NCI-H526 (cell line): ENCODE data around the gene H2AZ2.
A peak's percentile ranks its signal among the peaks of the same experiment; 100 is the strongest.
"Not testable (repeated sequence)": the region's sequence is repeated elsewhere in the genome, so short reads cannot be mapped to it uniquely, and the experiment has no call there.

Source experiments
- DNase-seq, 2 experiments: peaks; one replicate each; lab custom pipeline; 2025; lab: John Stamatoyannopoulos, UW

The H2AZ2 gene

DNA sequence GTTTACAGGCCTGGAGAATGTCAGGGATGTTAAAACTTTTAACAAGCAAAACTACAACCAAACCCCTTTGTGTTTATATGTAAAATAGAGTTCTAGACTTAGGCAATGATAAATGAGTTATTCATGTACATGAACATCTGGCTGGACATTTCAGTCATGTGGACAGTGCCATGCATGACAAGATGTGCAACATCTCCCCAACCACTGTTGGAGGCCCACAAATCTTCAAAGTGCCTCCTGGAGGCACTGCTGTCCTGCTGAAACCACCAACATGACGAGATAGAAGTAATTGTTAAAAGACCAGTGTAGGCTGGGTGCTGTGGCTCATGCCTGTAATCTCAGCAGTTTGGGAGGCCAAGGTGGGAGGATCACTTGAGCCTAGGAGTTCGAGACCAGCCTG is 33.0 kb downstream of the H2AZ2 start:
- no peak for DNase-seq

DNA sequence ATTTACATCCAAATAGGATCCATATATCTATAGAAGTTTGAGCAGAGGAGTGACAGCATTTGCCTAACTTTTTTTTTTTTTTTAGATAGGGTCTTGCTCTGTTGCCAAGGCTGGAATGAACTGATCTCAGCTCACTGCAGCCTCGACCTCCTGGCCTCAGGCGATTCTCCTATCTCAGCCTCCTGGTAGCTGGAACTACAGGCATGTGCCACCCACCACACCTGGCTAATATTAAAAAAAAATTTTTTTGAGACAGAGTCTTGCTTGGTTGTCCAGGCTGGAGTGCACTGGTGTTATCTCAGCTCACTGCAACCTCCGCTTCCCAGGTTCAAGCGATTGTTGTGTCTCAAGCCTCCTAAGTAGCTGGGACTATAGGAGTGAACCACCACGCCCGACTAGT is 36.3 kb downstream of the H2AZ2 start:
- no peak for DNase-seq

DNA sequence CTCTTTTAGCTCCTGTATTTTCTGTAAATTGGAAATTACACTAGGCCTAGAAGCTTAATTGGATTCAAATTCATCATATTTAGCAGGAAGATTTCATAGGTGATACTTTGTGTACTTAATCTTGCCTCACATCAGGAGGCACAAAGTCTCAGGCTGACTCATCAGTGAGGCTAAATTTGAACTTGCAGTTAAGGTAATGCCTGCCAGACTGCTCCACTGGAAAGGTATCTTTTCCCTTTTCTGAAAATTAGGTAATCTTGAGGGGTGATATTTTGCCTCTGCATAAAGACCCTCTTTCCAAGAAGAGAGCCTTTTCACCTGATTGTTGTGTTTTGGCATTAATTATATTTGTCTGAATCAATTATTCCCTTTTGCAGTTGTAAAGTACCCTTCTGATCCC is 36.8 kb downstream of the H2AZ2 start:
- no peak for DNase-seq

DNA sequence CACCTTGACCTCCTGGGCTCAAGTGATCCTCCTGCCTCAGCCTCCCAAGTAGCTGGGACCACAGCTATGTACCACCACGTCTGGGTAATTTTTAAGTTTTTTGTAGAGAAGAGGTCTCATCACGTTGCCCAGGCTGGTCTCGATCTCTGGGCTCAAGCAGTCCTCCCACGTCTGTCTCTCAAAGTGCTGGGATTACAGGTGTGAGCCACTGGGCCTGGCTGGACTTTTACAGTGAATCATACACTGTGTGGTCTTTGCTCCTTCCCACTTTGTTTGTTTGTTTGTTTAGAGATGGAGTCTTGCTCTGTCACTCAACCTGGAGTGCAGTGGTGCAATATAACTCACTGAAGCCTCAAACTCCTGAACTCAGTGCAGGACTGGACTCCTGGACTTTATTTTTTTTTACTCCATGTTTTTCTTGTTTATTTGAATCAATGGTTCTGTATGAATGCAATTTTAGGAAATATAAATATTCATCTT is 38.9 kb downstream of the H2AZ2 start:
- DNase-seq, result no peak

DNA sequence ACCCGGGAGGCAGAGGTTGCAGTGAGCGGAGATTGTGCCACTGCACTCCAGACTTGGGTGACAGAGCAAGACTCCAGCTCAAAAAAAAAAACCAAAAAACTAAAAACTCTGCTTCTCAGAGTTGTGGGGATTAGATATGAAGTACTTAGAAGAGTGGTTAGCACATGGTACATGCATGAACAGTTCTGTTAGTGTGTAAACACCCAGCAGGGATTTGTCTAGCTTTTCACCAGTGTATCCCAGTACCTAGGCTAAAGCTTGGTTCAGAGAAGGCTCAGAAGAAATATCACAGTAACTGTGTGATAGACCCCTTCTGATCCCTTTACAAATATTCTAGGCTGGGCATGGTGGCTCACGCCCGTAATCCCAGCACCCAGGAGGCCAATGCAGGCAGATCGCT is 41.9 kb downstream of the H2AZ2 start:
- no peak for DNase-seq

DNA sequence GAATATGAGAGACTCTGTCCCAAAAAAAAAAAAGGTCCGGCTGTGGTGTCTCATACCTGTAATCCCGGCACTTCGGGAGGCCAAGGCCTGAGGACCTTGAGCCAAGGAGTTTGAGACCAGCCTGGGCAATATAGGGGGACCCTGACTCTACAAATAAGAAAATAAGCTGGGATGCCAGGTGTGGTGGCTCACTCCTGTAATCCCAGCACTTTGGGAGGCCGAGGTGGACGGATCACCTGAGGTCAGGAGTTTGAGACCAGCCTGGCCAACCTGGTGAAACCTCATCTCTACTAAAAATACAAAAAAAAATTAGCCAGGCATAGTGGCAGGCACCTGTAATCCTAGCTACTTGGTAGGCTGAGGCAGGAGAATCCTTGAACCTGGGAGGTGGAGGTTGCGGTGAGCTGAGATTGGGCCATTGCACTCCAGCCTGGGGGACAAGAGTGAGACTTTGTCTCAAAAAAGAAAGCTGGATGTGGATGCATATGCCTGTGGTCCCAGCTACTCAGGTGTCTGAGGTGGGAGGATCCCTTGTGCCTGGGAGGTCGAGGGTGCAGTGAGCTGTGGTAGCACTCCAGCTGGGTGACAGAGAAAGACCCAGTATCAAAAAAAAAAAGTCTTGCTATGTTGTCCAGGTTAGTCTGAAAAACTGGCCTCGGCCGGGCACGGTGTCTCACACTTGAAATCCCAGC is 43.9 kb downstream of the H2AZ2 start:
- not testable (repeated sequence) for DNase-seq

DNA sequence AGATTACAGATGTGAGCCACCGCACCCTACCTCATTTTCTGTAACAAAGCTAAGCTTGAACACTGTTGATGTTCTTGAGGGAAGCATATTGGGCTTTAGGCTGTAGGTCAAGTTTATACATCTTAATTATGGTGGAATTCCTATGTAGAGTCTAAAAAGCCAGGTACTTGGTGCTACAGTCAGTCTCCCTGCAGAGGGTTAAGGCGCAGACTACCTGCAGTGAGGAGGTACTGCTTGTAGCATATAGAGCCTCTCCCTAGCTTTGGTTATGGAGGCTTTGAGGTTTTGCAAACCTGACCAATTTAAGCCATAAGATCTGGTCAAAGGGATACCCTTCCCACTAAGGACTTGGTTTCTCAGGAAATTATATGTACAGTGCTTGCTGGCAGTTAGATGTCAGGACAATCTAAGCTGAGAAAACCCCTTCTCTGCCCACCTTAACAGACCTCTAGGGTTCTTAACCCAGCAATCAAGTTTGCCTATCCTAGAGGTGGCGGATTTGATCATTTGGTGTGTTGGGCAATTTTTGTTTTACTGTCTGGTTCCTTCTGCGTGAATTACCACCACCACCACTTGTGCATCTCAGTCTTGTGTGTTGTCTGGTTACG is 45.4 kb downstream of the H2AZ2 start:
- no peak for DNase-seq

DNA sequence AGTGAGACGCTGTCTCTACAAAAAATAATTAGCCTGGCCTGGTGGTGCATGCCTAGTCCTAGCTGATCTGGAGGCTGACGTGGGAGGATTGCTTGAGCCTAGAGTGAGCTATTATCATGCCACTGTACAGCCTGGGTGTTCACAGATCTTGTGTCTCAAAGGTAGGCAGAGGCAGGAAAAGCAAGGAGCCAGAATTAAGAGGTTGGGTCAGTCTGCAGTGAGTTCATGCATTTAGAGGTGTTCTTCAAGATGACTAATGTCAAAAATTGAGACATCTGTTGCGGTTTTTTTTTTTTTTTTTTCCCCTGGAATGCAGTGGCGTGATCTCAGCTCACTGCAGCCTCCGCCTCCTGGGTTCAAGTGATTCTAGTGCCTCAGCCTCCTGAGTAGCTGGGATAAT is 46.0 kb downstream of the H2AZ2 start:
- DNase-seq, result no peak

DNA sequence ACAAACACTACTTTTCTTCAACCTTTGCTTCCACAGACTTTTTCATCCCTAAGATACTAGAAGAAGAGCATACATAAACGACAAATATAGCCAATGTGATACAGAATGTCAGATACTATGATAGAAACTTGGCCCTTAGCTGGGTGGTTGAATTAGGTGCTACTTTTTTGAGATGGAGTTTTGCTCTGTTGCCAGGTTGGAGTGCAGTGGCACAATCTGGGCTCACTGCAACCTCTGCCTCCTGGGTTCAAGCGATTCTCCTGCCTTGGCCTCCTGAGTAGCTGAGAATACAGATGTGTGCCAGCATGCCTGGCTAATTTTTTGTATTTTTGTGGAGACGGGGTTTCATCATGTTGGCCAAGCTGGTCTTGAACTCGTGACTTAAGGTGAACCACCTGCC is 47.9 kb downstream of the H2AZ2 start:
- DNase-seq, result no peak

DNA sequence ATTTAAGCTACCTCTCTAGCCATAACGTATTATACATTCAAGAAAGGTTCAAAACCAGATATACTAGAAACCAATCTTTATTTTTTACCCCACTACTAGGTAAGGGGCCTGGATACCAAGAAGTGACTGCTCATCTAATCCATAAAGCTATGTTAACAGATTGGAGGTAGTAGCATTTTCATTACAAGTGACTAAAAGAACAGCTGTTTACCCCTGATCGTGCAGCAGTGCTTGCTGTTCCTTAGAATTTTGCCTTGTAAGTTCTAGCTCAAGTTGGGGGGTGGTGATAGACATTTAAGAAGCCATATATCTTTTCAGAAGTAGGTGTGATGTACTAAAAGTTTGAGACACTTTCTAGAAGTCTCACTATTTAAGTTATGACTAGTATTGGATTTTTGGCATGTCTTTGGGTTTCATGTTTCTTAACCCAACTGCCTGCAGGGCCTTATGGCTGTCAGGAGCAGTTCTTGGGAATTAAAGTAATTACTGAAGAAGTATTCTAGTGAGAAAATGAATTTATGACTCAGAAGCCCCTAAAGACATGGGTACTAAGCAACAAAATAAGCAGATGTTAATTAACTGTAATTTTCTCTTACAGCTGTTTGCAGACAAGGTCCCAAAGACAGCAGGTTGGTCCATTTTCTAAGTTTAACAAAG is 49.1 kb downstream of the H2AZ2 start:
- no peak for DNase-seq

DNA sequence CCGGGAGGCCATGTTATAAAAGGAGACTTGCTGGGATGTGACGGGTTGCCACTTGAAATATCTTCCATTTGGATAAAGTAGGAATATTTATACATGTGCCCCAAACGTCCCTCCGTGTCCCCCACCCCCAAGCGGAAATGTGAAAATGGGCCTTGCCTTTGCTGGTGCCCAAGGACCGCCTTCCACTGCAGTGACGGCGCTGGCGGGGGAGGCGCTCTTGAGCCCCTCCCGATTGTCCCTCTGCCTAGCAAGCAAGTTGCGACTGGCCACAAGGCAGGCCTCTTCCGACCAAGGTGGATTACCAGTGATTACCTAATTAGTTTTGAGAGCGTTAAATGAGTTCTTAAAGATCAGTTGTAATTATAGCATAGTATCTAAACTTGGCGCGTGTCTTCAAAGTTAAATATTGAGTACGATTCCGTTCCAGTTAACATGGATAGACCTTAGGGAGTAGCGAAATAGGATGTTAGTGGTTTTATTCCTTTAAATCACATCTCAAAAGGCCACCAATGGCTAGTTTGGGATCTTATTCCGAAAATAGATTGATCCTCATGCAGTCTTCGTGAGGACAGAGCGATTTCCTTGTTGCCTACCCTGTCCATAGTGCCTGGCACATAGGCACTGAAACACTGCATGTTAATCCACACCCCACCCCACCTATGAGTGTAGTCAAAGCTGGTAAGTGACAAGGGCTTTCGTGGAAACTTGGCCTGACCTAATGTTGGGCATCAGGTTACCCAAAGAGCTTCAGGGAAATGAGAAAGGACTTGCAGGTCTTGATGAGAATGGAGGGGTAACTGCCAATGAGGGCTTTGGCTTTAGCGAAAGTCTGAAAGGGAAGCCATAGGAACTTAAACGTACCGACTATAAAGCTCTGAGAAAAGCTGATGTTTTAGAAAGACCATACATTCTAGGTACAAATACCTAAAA is 50.3 kb downstream of the H2AZ2 start:
- DNase-seq, result peak; percentile 39 to 81

DNA sequence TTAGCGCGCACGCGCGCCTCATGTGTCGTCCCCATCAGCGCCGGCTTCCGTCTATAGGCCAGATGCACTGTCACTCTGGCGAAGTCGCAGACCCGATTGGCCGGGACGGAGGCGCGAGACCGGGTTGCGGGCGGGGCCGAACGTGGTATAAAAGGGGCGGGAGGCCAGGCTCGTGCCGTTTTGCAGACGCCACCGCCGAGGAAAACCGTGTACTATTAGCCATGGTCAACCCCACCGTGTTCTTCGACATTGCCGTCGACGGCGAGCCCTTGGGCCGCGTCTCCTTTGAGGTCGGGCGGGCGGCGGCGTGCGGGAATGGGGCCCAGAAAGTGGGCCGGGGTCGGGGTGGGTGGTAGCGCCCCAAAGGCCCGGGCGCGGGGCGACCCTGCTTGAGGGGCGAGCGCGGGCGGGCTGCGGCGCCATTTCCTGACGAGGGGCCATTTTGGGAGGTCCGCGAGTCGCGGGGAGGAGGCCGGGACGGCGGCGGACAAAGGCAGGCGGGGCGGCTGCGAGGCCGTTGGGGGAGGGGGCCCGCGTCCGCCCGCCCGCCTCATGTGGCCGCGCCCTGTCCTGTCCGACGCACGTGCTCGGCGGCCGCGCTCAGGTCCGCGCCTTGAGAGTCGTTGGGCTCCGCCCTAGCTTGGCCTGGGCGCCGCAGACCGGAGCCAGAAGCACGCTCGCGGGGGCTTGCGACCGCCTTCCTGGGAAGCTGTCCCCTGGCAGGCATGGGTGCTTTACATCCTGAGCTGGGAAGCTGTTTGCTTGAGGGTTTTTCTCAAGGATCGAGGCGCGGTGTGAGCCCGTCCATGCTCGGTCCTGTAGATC is 51.2 kb downstream of the H2AZ2 start, which contains the start of gene PPIA:
Gene PPIA (plus strand): TSS at position 178 of the 825 bp plus-strand sequence. CDS start 44 bp downstream, at position 222.
- DNase-seq, result peak; percentile 91 to 99

DNA sequence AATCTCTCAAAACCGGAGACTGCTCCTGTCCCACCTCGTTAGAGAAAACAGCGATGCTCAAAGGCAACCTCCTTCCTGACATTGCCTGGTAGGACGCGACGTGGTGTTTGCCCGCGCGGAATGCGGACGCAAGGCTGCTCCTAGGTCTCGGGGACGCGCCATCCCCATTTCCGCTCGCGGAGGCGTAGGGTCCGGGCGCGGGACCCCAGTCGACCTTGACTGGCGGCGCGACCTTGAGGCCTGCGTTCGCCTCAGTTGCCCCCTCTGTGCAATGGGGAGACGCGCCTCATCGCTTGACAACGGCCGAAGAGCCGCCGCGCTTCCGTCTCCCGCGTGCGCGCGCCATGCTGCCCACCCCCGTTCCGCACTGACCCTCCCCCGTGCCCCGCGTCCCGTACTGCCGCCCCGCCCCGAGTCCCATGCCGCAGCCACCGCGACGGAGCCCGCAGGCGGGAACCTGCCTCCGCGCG is 51.8 kb downstream of the H2AZ2 start:
- DNase-seq, result peak; percentile 65 to 89

DNA sequence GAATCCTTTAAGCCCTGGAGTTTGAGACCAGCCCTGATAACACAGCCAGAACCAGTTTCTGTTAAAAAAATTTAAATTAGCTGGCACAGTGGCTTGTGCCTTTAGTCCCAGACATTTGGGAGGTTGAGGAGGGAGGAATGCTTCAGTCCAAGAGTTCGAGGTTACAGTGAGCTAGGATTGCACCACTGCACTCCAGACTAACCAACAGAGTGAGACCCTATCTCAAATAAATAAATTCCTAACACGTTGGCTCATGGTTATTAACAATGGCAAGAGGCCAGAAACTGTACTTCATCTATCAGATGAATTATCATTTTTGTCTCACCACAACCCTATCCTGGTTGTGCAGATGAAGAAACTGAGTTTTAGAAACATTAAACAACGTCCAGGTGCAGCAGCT is 53.6 kb downstream of the H2AZ2 start:
- DNase-seq, result no peak

DNA sequence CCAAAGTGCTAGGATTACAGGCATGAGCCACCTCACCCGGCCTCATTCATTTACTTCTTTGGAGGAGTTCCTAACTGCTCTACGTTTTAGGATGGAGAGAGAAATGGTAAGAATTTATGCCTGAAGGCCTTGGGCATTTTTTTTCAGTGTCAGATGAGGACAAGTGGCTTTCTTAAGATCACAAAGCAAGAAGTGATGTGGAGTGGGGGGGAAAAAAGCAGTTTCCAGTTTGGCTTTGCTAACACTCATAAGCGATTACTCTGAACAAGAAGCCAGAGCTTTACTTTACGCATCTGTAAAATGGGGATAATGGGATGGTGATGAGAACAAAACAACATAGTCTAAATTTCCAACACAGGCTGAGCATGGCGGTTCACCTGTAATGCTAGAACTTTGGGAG is 54.0 kb downstream of the H2AZ2 start:
- DNase-seq, result no peak

DNA sequence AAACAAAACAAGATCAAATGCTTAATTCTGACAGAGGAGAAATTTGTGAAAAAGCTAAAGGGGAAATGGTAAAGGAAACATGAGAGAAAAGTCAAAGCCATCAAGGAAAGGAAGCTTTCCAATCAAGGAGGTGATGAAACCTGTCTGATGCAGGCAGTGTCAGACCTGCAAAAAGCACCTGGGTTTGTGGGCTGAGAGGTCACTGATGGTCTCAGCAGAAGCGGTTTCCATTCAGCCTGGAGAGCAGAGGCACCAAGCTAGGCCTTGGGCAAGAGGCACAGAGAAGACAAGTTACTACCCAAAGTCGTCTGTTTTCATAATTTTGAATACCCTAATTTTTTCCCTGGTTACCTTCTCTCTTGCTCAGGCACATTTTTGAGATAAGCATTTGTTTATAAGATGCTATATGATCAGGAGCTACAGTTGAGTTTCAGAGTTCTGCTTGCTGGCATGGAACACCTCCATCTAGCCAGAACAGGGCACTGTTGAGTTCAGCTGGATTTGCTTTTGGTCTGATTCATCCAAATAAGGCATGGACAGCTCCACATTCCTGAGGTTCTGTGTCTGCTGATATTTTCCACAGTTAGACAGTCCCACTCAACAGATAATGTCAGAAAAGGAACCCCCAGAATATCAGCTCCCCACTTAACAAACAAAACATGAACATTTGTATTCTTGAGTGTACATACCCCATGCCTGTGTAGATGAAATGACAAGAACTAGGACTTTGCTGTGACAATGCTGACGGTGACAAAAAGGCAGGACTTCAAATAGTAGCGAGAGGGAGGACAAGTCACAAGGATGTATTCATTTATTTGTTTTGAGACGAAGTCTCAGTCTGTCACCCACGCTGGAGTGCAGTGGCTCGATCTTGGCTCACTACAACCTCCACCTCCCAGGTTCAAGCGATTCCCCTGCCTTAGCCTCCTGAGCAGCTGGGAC is 56.3 kb downstream of the H2AZ2 start:
- no peak for DNase-seq

DNA sequence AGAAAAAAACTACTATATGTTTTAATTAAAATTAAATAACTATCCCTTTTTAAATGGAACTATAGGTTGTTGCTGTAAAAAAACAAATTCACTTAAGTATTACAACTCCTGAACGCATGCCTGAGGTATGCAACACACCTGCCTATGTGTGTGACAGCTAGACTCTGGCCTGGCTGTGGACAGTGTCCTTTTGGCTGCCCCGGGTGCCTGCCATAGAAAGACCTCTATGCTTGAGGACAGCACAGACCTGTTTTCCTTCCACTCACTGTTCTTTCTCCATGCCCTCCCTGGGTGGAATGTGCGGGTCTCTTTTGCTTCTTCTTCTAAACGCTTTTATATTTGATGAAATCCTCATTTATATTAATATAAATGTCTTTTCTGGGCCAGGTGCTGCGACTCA is 57.9 kb downstream of the H2AZ2 start:
- no peak for DNase-seq

DNA sequence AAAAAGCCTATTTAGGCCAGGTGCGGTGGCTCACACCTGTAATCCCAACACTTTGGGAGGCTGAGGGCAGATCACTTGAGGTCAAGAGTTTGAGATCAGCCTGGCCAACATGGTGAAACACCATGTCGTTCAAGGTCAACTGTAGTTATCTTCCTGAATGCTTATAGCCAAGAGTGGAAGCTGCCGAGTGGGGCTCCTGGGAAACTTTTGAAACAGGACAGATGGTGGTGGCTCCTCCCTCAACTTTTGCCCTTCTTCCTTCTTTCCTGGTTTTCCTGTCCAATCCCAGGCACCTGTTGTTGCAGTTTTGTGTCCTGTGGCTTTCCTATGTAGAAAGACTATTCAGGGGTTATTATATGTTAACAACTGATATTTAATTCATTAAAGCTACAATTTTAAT is 60.1 kb downstream of the H2AZ2 start:
- no peak for DNase-seq

DNA sequence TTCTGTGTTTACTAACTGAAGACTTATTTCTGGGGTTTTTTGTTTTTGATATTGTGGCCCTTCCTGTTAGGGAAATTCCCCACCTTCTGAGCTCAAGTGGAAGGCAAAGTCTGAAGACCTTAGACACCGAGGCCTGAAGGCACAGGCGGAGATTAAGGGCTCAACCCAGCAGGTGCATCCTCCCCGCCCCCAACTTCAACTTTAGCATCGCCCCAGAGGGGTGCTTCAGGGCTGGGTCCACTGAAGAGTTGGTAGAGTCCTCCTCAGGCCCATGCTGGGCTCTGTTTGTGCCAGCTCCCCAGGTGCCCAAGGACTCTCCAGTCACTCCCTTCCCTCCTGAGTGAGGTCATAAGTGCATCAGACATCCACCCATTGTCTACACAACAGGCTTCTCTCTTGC is 60.8 kb downstream of the H2AZ2 start:
- DNase-seq, result no peak

DNA sequence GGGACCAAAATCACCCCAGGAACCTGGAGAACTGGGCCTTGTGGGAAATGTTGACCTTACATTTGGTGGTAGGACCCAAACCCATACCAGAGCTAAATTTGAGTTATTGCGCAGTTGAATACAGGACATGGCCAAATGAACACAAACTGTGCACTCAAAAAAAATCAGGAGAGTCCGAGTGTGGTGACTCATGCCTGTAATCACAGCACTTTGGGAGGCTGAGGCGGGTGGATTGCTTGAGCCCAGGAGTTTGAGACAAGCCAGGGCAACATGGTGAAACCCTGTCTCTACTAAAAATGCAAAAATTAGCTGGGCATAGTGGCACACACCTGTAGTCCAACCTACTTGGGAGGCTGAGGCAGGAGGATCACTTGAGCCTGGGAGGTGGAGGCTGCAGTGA is 62.7 kb downstream of the H2AZ2 start:
- DNase-seq, result not testable (repeated sequence)
